Measurements from ENCODE around the gene SEMA3B. TPM values are rescaled to one million over a fixed set of nuclear protein-coding genes. Genes with fewer than 3 reads are reported as not detected.
A peak's percentile ranks its signal among the peaks of the same experiment; 100 is the strongest.

Gene SEMA3B
- total and polyA plus RNA-seq, 9 of the 15 experiments (the other 6 are each of a cell fraction or from before 2014, with no cell fraction given), result 0.03 to 1.8 (median 0.55) TPM; not detected in 1

- TF ChIP-seq ZBTB9 (CRISPR knock-in tag; IDR thresholded peaks at IDR 0.05) (0 out of 2 replicates have a peak, but pooled peaks have one; percentile 37), PHF8 (IDR thresholded peaks at IDR 0.05; ENCODE audit: borderline replicate concordance, low read length) (peak; percentile 64; the same call in 1 of the 2 replicates), MYNN (IDR thresholded peaks at IDR 0.05) (0 out of 2 replicates have a peak, but pooled peaks have one; percentile 58), MYNN (CRISPR knock-in tag; IDR thresholded peaks at IDR 0.05) (no peak), PCBP1 (IDR thresholded peaks at IDR 0.05; ENCODE audit: low read depth, low read length, poor library complexity, severe bottlenecking) (no peak), TFAP4 (CRISPR knock-in tag; IDR thresholded peaks at IDR 0.05; ENCODE audit: borderline replicate concordance) (peak; percentile 45; the same call in 1 of the 2 replicates)
These were observed 33.0 kb upstream of the SEMA3B start, which contains the start of gene GNAI2 (continued) for GRCh38 chr3:50235716-50236483.
